SK-N-MC (cell line): ENCODE measurements around the gene KIAA0753.

Experiments
- DNase-seq: peaks from one replicate; pipeline ENCODE4 v3.0.0-alpha.2; 2011; ENCODE audit warnings: low read depth, low spot score
- H3K27ac ChIP-seq: fragments of 200-600 bp; sonication (generic); 2 replicates; pipeline ENCODE4 v1.5.1; 2016; ENCODE audit warnings: mixed run types
- H3K36me3 ChIP-seq: fragments of 200-600 bp; sonication (generic); 2 replicates; pipeline ENCODE4 v1.6.1; 2017; ENCODE audit warnings: antibody characterized with exemption, low read length, mixed read lengths; ENCODE audit not compliant: insufficient read depth
- H3K4me3 ChIP-seq: fragments of 200-600 bp; sonication (generic); 2 replicates; pipeline ENCODE4 v1.5.1; 2016
- H3K9ac ChIP-seq: fragments of 200-600 bp; sonication (generic); 2 replicates; pipeline ENCODE4 v1.8.0; 2017; ENCODE audit warnings: mixed run types, mixed read lengths; ENCODE audit not compliant: insufficient read length
- H3K9me3 ChIP-seq: fragments of 200-600 bp; sonication (generic); 2 replicates; pipeline ENCODE4 v1.6.1; 2017; ENCODE audit warnings: low read depth, mild to moderate bottlenecking, antibody characterized with exemption, low read length, moderate library complexity, mixed read lengths
- EZH2 ChIP-seq: fragments of 200-600 bp; sonication (generic); IDR thresholded peaks from one replicate; pipeline ENCODE4 v1.6.1; 2017; ENCODE audit warnings: antibody characterized with exemption
- FOXP2 ChIP-seq: optimal IDR thresholded peaks from 2 replicates; pipeline ENCODE3; 2011; ENCODE audit warnings: mild to moderate bottlenecking, moderate library complexity; ENCODE audit not compliant: insufficient read depth; ENCODE audit errors: extremely low read length, control extremely low read depth
- POLR2AphosphoS5 ChIP-seq: IDR thresholded peaks from 2 replicates; pipeline ENCODE4 v1.6.1; 2012; ENCODE audit warnings: mild to moderate bottlenecking, low read depth, low read length, borderline replicate concordance

The KIAA0753 gene

GRCh38 chr17:6638046-6638908 is 2.2 kb downstream of the KIAA0753 start:
- H3K9ac ChIP-seq: no peak overlapping the region
- no peak overlapping the region for H3K4me3 ChIP-seq
- H3K36me3 ChIP-seq: peaks cover 32% of the 10 kb centered on the region
- no peak overlapping the region for H3K27ac ChIP-seq
- no peak for TF ChIP-seq EZH2
- TF ChIP-seq FOXP2: no peak
- no peak for TF ChIP-seq POLR2AphosphoS5
- no peak for DNase-seq
- no peaks in the 10 kb centered on the region for H3K9me3 ChIP-seq

- H3K4me3 ChIP-seq: no peak overlapping the region
- no peak overlapping the region for H3K27ac ChIP-seq
- peaks cover 32% of the 10 kb centered on the region for H3K36me3 ChIP-seq
- no peaks in the 10 kb centered on the region for H3K9me3 ChIP-seq
- DNase-seq: no peak
- TF ChIP-seq POLR2AphosphoS5 (no peak), FOXP2 (no peak), EZH2 (no peak)
- no peak overlapping the region for H3K9ac ChIP-seq
Measured at GRCh38 chr17:6637458-6637840, 3.1 kb downstream of the KIAA0753 start.

DNA sequence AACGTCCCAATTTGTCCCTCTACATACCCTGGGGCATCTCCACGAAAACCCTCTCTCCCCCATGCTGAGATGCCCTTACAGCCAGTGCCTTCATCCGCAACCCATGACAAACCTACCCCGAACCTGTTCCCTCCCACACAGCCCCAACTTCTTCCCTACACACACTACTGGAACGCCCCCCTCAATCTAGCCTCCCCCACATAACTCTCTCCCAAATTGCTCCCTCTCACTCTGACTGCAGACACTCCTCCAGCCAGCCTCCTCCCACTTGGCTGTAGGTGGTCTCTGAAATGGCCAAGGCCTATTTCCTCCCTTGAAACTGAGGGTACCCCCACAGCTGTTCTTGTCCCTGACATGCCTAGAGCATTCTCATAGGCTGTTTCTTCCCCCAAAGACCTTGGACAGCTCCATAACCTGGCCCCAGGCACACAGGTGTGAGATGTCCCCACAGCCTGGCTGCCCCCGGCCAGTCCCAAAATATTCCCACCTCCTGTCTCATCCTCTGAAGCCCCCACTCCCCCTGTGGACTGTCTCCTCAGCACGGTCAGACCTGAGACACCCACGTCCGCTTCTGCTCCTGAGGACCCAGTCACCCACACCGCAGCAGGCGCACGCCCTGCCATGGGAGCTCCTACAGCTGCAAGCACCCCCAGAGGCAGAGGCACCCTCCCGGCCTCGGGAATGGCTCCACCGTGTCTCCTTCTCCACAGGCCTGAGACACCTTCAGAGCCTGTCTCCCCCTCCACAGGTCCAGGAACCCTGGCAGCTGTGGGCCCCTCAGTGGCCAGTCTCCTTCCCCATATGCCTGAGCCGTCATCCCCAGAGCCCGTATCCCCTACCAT is 3.7 kb downstream of the KIAA0753 start:
- Histone ChIP-seq H3K9ac (no peak overlapping the region), H3K4me3 (no peak overlapping the region), H3K27ac (no peak overlapping the region), H3K36me3 (peaks cover 35% of the 10 kb centered on the region), H3K9me3 (no peaks in the 10 kb centered on the region)
- TF ChIP-seq FOXP2: no peak
- TF ChIP-seq EZH2: no peak
- no peak for DNase-seq

- peaks cover 41% of the 10 kb centered on the region for H3K36me3 ChIP-seq
- no peak for TF ChIP-seq EZH2
- TF ChIP-seq FOXP2: no peak
- no peak for TF ChIP-seq POLR2AphosphoS5
- H3K27ac ChIP-seq: no peak overlapping the region
- no peak for DNase-seq
- H3K9me3 ChIP-seq: no peaks in the 10 kb centered on the region
- H3K9ac ChIP-seq: no peak overlapping the region
- H3K4me3 ChIP-seq: no peak overlapping the region
Measured at GRCh38 chr17:6636105-6636504, 4.4 kb downstream of the KIAA0753 start.

GRCh38 chr17:6633263-6633662 is 7.2 kb downstream of the KIAA0753 start:
- peaks cover 65% of the 10 kb centered on the region for H3K36me3 ChIP-seq
- H3K27ac ChIP-seq: no peak overlapping the region
- no peaks in the 10 kb centered on the region for H3K9me3 ChIP-seq
- DNase-seq: no peak
- no peak for TF ChIP-seq EZH2
- TF ChIP-seq POLR2AphosphoS5: no peak
- no peak for TF ChIP-seq FOXP2
- no peak overlapping the region for H3K9ac ChIP-seq
- H3K4me3 ChIP-seq: no peak overlapping the region

- Histone ChIP-seq H3K36me3 (peaks cover 73% of the 10 kb centered on the region), H3K9me3 (no peaks in the 10 kb centered on the region), H3K9ac (no peak overlapping the region), H3K4me3 (no peak overlapping the region), H3K27ac (no peak overlapping the region)
- DNase-seq: no peak
- TF ChIP-seq EZH2 (no peak), POLR2AphosphoS5 (no peak), FOXP2 (no peak)
Measured at GRCh38 chr17:6632530-6632929, 8.0 kb downstream of the KIAA0753 start.

GRCh38 chr17:6630390-6630789 is 10.1 kb downstream of the KIAA0753 start:
- peaks cover 84% of the 10 kb centered on the region for H3K36me3 ChIP-seq
- no peak overlapping the region for H3K4me3 ChIP-seq
- no peaks in the 10 kb centered on the region for H3K9me3 ChIP-seq
- TF ChIP-seq EZH2 (no peak), POLR2AphosphoS5 (no peak), FOXP2 (no peak)
- no peak for DNase-seq
- H3K9ac ChIP-seq: no peak overlapping the region
- H3K27ac ChIP-seq: no peak overlapping the region

GRCh38 chr17:6627019-6627418 is 13.5 kb downstream of the KIAA0753 start:
- no peak for TF ChIP-seq POLR2AphosphoS5
- TF ChIP-seq FOXP2: no peak
- no peak for TF ChIP-seq EZH2
- Histone ChIP-seq H3K4me3 (no peak overlapping the region), H3K9ac (no peak overlapping the region), H3K27ac (no peak overlapping the region), H3K9me3 (no peaks in the 10 kb centered on the region), H3K36me3 (peaks cover 80% of the 10 kb centered on the region)
- no peak for DNase-seq
